K562 (cell line): ENCODE measurements around the gene HRH1. TPM values are rescaled to one million over a fixed set of nuclear protein-coding genes. Genes with fewer than 3 reads are reported as not detected.

Experiments used
- E2F1 ChIP-seq: sonication (generic); formaldehyde crosslinking; IDR thresholded peaks from 2 replicates; pipeline ENCODE4 v1.8.1; 2023; ENCODE audit warnings: mild to moderate bottlenecking, missing genetic modification reagents, moderate library complexity
- FOS ChIP-seq: IDR thresholded peaks from 3 replicates; pipeline ENCODE4 v1.6.1; 2011; ENCODE audit not compliant: insufficient read length; ENCODE audit errors: extremely low read depth
- HIVEP1 ChIP-seq: fragments of 250-450 bp; sonication (Bioruptor Pico); IDR thresholded peaks from 2 replicates; pipeline ENCODE4 v1.4.0; 2020; ENCODE audit warnings: mild to moderate bottlenecking
- KAT8 ChIP-seq: fragments of 450-650 bp; IDR thresholded peaks from 2 replicates; pipeline ENCODE4 v1.6.1; 2016; ENCODE audit warnings: low read depth, mild to moderate bottlenecking
- LCOR ChIP-seq: sonication (generic); formaldehyde crosslinking; IDR thresholded peaks from 2 replicates; pipeline ENCODE4 v1.8.0; 2022; ENCODE audit warnings: mild to moderate bottlenecking, missing genetic modification reagents
- SRSF1 ChIP-seq: fragments of 200-400 bp; formaldehyde crosslinking; IDR thresholded peaks from 2 replicates; pipeline ENCODE4 v1.6.1; 2017; ENCODE audit warnings: mild to moderate bottlenecking, low read depth, low read length, moderate library complexity
- ZBED1 ChIP-seq: IDR thresholded peaks from 2 replicates; pipeline ENCODE4 v1.6.1; 2014
- ZBTB1 ChIP-seq: sonication (generic); formaldehyde crosslinking; IDR thresholded peaks from 2 replicates; pipeline ENCODE4 v1.8.1; 2023; ENCODE audit warnings: missing genetic modification reagents, low read depth, mild to moderate bottlenecking, borderline replicate concordance
- ZNF586 ChIP-seq: fragments of 450-650 bp; formaldehyde crosslinking; conservative IDR thresholded peaks from 2 replicates; pipeline ENCODE4 v1.4.0; 2020; ENCODE audit warnings: mild to moderate bottlenecking, moderate library complexity
- polyA plus RNA-seq, 8 experiments: library from polyadenylated mRNA; depleted of rRNA in 4 of 8; stranded (reverse) in 5 of 8; unstranded in 3 of 8; fragments of >200 nt; fragmentation: Nextera tagmentation in 2 of 8; fragmentation: Illumina TruSeq in 1 of 8; extraction: Ambion mirVana in 2 of 8; extraction: Trizol in 1 of 8; gene quantifications; 2 replicates each; pipeline versions ENCODE4 v1.2.1 to v1.2.3, GENCODE V29; 2011 to 2014; ENCODE audit warnings: inconsistent platforms in 1 of 8, missing spikeins in 1 of 8
- total RNA-seq, 7 experiments: library from RNA; depleted of rRNA in 6 of 7; stranded (reverse); fragments of >200 nt in 6 of 7; fragmentation: Illumina TruSeq in 2 of 7; extraction: Trizol in 2 of 7; gene quantifications; 2 replicates each; pipeline versions ENCODE4 v1.2.1 to v1.2.3, GENCODE V29; 2011 to 2021; ENCODE audit warnings: low replicate concordance in 1 of 7
- TF ChIP-seq, protein P1 (sequence below): fragments of 250-450 bp; sonication (Bioruptor Pico); IDR thresholded peaks from 2 replicates; pipeline ENCODE4 v1.4.0; 2020; ENCODE audit warnings: mild to moderate bottlenecking, moderate library complexity
- TF ChIP-seq, protein P2 (sequence below): fragments of 450-650 bp; conservative IDR thresholded peaks from 2 replicates; pipeline ENCODE4 v1.6.1; 2016; ENCODE audit warnings: missing genetic modification characterization, low read depth, mild to moderate bottlenecking, control low read depth, missing compliant biosample characterization
- TF ChIP-seq, protein P3 (sequence below): fragments of 200-800 bp; sonication (Bioruptor generic); IDR thresholded peaks from 2 replicates; pipeline ENCODE4 v1.6.1; 2017; ENCODE audit warnings: missing genetic modification characterization, missing compliant biosample characterization
- TF ChIP-seq, protein P4 (sequence below): fragments of 250-450 bp; sonication (Bioruptor Pico); IDR thresholded peaks from 2 replicates; pipeline ENCODE4 v1.9.0; 2021; ENCODE audit warnings: mild to moderate bottlenecking
- TF ChIP-seq, protein P5 (sequence below), 2 experiments: IDR thresholded peaks; 2 replicates each; pipeline ENCODE4 v1.6.1; 2012; ENCODE audit warnings: improper control_type of control experiment in 2 of 2, low read depth in 2 of 2, low read length in 2 of 2, borderline replicate concordance in 1 of 2

HRH1 gene
- total and polyA plus RNA-seq, 9 of the 15 experiments (the other 6 are each of a cell fraction or from before 2014, with no cell fraction given): 0.03 to 0.15 (median 0.06) TPM; not detected in 1

- TF ChIP-seq, protein P1, sequence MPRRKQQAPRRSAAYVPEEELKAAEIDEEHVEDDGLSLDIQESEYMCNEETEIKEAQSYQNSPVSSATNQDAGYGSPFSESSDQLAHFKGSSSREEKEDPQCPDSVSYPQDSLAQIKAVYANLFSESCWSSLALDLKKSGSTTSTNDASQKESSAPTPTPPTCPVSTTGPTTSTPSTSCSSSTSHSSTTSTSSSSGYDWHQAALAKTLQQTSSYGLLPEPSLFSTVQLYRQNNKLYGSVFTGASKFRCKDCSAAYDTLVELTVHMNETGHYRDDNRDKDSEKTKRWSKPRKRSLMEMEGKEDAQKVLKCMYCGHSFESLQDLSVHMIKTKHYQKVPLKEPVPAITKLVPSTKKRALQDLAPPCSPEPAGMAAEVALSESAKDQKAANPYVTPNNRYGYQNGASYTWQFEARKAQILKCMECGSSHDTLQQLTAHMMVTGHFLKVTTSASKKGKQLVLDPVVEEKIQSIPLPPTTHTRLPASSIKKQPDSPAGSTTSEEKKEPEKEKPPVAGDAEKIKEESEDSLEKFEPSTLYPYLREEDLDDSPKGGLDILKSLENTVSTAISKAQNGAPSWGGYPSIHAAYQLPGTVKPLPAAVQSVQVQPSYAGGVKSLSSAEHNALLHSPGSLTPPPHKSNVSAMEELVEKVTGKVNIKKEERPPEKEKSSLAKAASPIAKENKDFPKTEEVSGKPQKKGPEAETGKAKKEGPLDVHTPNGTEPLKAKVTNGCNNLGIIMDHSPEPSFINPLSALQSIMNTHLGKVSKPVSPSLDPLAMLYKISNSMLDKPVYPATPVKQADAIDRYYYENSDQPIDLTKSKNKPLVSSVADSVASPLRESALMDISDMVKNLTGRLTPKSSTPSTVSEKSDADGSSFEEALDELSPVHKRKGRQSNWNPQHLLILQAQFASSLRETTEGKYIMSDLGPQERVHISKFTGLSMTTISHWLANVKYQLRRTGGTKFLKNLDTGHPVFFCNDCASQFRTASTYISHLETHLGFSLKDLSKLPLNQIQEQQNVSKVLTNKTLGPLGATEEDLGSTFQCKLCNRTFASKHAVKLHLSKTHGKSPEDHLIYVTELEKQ (CRISPR knock-in tag): no peak
- TF ChIP-seq ZNF586 (CRISPR knock-in tag) (no peak), FOS (no peak), ZBED1 (no peak), LCOR (CRISPR knock-in tag) (0 out of 2 replicates have a peak, but pooled peaks have one; percentile 11), SRSF1 (no peak), HIVEP1 (CRISPR knock-in tag) (0 out of 2 replicates have a peak, but pooled peaks have one; percentile 16), KAT8 (peak; percentile 54; the same call in 1 of the 2 replicates), ZBTB1 (CRISPR knock-in tag) (0 out of 2 replicates have a peak, but pooled peaks have one; percentile 26), E2F1 (CRISPR knock-in tag) (peak; percentile 61; the same call in 1 of the 2 replicates)
- TF ChIP-seq, protein P2, sequence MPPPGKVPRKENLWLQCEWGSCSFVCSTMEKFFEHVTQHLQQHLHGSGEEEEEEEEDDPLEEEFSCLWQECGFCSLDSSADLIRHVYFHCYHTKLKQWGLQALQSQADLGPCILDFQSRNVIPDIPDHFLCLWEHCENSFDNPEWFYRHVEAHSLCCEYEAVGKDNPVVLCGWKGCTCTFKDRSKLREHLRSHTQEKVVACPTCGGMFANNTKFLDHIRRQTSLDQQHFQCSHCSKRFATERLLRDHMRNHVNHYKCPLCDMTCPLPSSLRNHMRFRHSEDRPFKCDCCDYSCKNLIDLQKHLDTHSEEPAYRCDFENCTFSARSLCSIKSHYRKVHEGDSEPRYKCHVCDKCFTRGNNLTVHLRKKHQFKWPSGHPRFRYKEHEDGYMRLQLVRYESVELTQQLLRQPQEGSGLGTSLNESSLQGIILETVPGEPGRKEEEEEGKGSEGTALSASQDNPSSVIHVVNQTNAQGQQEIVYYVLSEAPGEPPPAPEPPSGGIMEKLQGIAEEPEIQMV (tag): no peak
- TF ChIP-seq, protein P3, sequence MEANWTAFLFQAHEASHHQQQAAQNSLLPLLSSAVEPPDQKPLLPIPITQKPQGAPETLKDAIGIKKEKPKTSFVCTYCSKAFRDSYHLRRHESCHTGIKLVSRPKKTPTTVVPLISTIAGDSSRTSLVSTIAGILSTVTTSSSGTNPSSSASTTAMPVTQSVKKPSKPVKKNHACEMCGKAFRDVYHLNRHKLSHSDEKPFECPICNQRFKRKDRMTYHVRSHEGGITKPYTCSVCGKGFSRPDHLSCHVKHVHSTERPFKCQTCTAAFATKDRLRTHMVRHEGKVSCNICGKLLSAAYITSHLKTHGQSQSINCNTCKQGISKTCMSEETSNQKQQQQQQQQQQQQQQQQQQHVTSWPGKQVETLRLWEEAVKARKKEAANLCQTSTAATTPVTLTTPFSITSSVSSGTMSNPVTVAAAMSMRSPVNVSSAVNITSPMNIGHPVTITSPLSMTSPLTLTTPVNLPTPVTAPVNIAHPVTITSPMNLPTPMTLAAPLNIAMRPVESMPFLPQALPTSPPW (CRISPR knock-in tag): peak; percentile 65
- TF ChIP-seq, protein P4, sequence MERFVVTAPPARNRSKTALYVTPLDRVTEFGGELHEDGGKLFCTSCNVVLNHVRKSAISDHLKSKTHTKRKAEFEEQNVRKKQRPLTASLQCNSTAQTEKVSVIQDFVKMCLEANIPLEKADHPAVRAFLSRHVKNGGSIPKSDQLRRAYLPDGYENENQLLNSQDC (CRISPR knock-in tag): 0 out of 2 replicates have a peak, but pooled peaks have one; percentile 54
- TF ChIP-seq, protein P5, sequence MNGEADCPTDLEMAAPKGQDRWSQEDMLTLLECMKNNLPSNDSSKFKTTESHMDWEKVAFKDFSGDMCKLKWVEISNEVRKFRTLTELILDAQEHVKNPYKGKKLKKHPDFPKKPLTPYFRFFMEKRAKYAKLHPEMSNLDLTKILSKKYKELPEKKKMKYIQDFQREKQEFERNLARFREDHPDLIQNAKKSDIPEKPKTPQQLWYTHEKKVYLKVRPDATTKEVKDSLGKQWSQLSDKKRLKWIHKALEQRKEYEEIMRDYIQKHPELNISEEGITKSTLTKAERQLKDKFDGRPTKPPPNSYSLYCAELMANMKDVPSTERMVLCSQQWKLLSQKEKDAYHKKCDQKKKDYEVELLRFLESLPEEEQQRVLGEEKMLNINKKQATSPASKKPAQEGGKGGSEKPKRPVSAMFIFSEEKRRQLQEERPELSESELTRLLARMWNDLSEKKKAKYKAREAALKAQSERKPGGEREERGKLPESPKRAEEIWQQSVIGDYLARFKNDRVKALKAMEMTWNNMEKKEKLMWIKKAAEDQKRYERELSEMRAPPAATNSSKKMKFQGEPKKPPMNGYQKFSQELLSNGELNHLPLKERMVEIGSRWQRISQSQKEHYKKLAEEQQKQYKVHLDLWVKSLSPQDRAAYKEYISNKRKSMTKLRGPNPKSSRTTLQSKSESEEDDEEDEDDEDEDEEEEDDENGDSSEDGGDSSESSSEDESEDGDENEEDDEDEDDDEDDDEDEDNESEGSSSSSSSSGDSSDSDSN (IDR thresholded peaks at IDR 0.05; ENCODE audit: borderline replicate concordance in 1 of 2, low read depth in 2 of 2, low read length in 2 of 2): 0 out of 4 replicates have a peak, but pooled peaks of 1 of the 2 experiments have one; percentile 60
These were observed 118.0 kb downstream of the HRH1 start, which contains the start of gene ATG7 (continued) for GRCh38 chr3:11271986-11272904.
